ENCODE data around the gene MAPRE3.

The MAPRE3 gene

DNA sequence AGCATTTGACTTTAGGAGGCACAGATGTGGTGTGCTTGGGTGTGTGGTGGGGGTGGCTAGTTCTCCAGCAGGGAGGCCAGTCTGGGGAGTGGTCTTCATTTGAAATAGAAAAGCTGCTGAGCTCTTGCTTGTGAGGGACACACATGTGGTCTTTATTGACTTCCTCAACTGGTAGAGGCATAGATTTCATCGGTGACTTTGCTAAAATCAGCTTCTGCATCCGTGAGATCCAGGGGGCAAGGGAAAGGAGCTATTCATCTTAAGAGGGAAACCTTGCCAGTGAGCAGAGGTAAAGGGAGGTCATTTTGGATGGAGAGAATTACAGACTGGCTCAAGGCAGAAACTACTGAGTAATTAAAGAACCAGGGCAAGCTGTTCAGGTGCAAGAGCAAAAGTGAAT lies 4.7 kb downstream of the MAPRE3 start:
- no peak overlapping the region for H3K4me3 ChIP-seq
- TF ChIP-seq, protein P1, sequence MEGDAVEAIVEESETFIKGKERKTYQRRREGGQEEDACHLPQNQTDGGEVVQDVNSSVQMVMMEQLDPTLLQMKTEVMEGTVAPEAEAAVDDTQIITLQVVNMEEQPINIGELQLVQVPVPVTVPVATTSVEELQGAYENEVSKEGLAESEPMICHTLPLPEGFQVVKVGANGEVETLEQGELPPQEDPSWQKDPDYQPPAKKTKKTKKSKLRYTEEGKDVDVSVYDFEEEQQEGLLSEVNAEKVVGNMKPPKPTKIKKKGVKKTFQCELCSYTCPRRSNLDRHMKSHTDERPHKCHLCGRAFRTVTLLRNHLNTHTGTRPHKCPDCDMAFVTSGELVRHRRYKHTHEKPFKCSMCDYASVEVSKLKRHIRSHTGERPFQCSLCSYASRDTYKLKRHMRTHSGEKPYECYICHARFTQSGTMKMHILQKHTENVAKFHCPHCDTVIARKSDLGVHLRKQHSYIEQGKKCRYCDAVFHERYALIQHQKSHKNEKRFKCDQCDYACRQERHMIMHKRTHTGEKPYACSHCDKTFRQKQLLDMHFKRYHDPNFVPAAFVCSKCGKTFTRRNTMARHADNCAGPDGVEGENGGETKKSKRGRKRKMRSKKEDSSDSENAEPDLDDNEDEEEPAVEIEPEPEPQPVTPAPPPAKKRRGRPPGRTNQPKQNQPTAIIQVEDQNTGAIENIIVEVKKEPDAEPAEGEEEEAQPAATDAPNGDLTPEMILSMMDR (IDR thresholded peaks at IDR 0.05), result no peak
- DNase-seq (ENCODE audit: low spot score), result no peak
- H3K27ac ChIP-seq, result no peak overlapping the region

DNA sequence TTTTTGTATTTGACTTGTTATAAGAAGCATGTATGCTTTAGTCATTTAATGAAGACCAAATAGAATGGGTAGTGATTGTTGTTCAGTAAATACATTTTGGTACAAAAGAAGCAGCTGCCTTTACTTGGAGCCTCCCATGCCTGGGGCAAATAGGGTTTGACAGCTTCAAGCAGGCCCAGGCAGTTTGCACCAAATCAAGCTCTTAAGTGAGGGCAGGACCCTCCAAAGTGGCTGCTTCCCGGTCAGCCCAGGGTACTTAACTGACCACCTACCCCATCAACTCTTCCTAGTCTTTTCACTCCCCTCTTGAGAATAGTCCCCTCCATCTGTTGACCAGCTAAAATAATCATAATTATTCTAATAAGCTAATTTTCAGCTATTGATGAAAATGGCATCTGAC lies 5.2 kb downstream of the MAPRE3 start:
- Histone ChIP-seq H3K27ac (no peak overlapping the region), H3K4me3 (no peak overlapping the region)
- DNase-seq (ENCODE audit: low spot score), result no peak
- TF ChIP-seq, protein P1 (IDR thresholded peaks at IDR 0.05), result no peak

- no peak for DNase-seq (ENCODE audit: low spot score)
- Histone ChIP-seq H3K4me3 (no peak overlapping the region), H3K27ac (no peak overlapping the region)
- TF ChIP-seq, protein P1 (IDR thresholded peaks at IDR 0.05), result no peak
These were observed 5.8 kb downstream of the MAPRE3 start for GRCh38 chr2:26976237-26976636.

DNA sequence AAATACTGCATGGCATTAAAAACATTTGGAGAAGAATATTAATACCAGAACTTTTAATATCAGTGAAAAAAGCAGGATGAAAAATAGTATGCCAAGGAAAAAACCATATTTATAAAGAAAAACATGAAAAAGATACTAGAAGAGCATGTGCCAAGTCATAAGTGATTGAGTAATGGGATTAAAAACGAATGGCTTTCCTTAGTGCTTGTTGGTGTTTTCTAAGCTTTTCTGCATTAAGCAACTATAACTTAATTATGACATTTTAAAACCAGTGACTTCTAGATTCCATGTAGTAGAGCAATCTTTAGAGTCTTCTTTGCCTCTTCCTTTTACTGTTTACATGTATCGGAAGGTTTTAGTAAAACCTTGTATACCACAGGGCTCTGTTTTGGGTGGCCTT lies 6.6 kb downstream of the MAPRE3 start:
- Histone ChIP-seq H3K27ac (no peak overlapping the region), H3K4me3 (no peak overlapping the region)
- TF ChIP-seq, protein P1 (IDR thresholded peaks at IDR 0.05), result no peak
- DNase-seq (ENCODE audit: low spot score), result no peak

- DNase-seq (ENCODE audit: low spot score), result no peak
- TF ChIP-seq, protein P1 (IDR thresholded peaks at IDR 0.05), result no peak
- no peak overlapping the region for H3K27ac ChIP-seq
- no peak overlapping the region for H3K4me3 ChIP-seq
These were observed 7.7 kb downstream of the MAPRE3 start for GRCh38 chr2:26978061-26978596.

DNA sequence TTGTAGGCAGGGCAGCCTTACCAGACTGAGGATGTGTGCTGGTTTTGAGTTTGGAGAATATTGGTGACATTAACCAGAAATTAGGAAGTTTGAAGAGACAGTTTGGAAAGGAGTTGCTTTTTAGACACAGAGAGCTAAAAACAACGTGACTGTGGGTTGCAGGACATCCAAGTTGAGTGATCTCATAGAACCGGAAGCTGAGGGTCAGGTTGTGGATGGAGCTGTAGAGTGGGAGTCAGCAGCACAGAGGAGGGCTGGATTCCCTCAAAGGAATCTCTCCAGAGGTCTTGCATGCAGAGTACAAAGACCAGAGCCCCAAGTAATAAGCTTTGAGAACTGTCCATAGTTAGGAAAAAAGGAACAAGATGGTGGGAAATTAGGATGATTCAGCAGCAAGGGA lies 9.3 kb downstream of the MAPRE3 start:
- no peak overlapping the region for H3K27ac ChIP-seq
- DNase-seq (ENCODE audit: low spot score), result no peak
- TF ChIP-seq, protein P1 (IDR thresholded peaks at IDR 0.05), result no peak

DNA sequence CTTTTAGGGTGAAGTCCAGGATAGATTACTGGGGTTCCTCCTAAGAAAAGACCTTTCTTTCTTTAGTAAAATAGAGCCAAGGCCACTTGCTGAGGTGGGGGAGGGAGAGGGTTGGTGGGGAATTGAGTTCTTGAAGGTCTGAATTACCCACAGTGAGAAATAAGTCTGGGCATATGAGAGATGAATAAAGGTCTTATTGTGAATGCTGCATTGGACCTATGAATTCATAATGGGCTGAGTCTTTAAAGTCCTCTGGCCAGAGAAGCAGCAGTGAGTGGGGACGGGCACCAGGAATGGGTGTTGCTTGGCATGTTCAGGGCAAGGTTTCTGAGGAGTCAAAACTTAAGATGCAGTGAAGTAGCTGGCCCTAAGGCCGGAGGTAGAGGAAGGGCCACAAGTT lies 10.5 kb downstream of the MAPRE3 start:
- Histone ChIP-seq H3K27ac (no peak overlapping the region), H3K4me3 (no peak overlapping the region)
- DNase-seq (ENCODE audit: low spot score), result no peak
- TF ChIP-seq, protein P1 (IDR thresholded peaks at IDR 0.05), result no peak

More for the DNA sequence above, 9.3 kb downstream of the MAPRE3 start:
- no peak overlapping the region for H3K4me3 ChIP-seq
